K562 (cell line): ENCODE results near the gene SEZ6L. TPM values are rescaled to one million over a fixed set of nuclear protein-coding genes. Genes with fewer than 3 reads are reported as not detected.

ENCODE experiments used
- ATAC-seq: fragments of 200-7000 bp; cut with Tn5 transposase; 3 replicates; pipeline ENCODE4 v1.9.1; 2020; ENCODE audit warnings: moderate library complexity
- BruUV-seq: library from RNA; stranded (reverse); fragments of 400-500 nt; replicated peaks from 2 replicates; lab custom pipeline; 2021; lab: Mats Ljungman, UMichigan
- CTCF ChIA-PET: fragments of 300-600 bp; formaldehyde crosslinking; extraction: SDS; loops from one replicate; lab custom pipeline; 2021; ENCODE audit warnings: low intra/inter-chr PET ratio; lab: Yijun Ruan, JAX
- POLR2A ChIA-PET: fragments of 300-600, 350-650 bp; sonication (Branson Sonifier 250); formaldehyde crosslinking; extraction: SDS; loops from one replicate; lab custom pipeline; 2021; ENCODE audit warnings: antibody characterized with exemption, inconsistent platforms; lab: Yijun Ruan, JAX
- DNase-seq, 4 experiments: peaks; one replicate each; pipeline versions ENCODE4 v3.0.0 to v3.0.0-alpha.2; 2011 to 2018; ENCODE audit warnings: low spot score in 3 of 4, mixed read lengths in 3 of 4; ENCODE audit errors: extremely low read depth in 1 of 4
- FAIRE-seq: peaks from 2 replicates; lab custom pipeline; 2011; peaks lifted over from hg19 to GRCh38; lab: Jason Lieb, UNC
- H2AFZ ChIP-seq: 2 replicates; pipeline ENCODE4 v1.6.0; 2011; ENCODE audit warnings: low read depth, low read length, control low read depth, inconsistent platforms
- H3K27ac ChIP-seq: fragments of 200-600 bp; 3 replicates; pipeline ENCODE4 v1.8.0; 2011; ENCODE audit warnings: low read depth, mild to moderate bottlenecking, control low read depth, inconsistent platforms, low read length, moderate library complexity, mixed read lengths; ENCODE audit errors: extremely low read depth
- H3K27me3 ChIP-seq, 2 experiments: fragments of 300-600 bp in 1 of 2; 2 replicates in 1 of 2; 3 replicates in 1 of 2; pipeline versions ENCODE4 v1.6.0 to v1.8.0; 2011; ENCODE audit warnings: inconsistent platforms in 2 of 2, low read length in 2 of 2, mild to moderate bottlenecking in 1 of 2, mixed read lengths in 1 of 2, moderate library complexity in 1 of 2; ENCODE audit not compliant: control insufficient read depth in 2 of 2, insufficient read depth in 2 of 2
- H3K36me3 ChIP-seq: fragments of 300-600 bp; 3 replicates; pipeline ENCODE4 v1.8.0; 2011; ENCODE audit warnings: mild to moderate bottlenecking, low read length, inconsistent platforms; ENCODE audit not compliant: control insufficient read depth, insufficient read depth
- H3K4me1 ChIP-seq, 2 experiments: fragments of 200-600 bp in 1 of 2; replicated peaks in 1 of 2; 2 replicates in 1 of 2; 3 replicates in 1 of 2; pipeline versions ENCODE4 v1.5.1 to v1.8.0; 2011; ENCODE audit warnings: inconsistent platforms in 2 of 2, low read length in 2 of 2, mild to moderate bottlenecking in 1 of 2, mixed read lengths in 1 of 2, moderate library complexity in 1 of 2; ENCODE audit not compliant: control insufficient read depth in 2 of 2, insufficient read depth in 2 of 2
- H3K4me2 ChIP-seq: 2 replicates; pipeline ENCODE4 v1.6.1; 2011; ENCODE audit warnings: low read length, control low read depth, inconsistent platforms, mixed read lengths; ENCODE audit not compliant: insufficient read depth
- H3K4me3 ChIP-seq: fragments of 200-600 bp; sonication (generic), shearing (Covaris generic); 2 replicates; pipeline ENCODE4 v1.5.1; 2016; ENCODE audit warnings: control low read depth, inconsistent platforms
- H3K79me2 ChIP-seq: fragments of 200-600 bp; 3 replicates; pipeline ENCODE4 v1.8.0; 2011; ENCODE audit warnings: low read length, inconsistent platforms; ENCODE audit not compliant: control insufficient read depth, insufficient read depth
- H3K9ac ChIP-seq, 2 experiments: 2 replicates each; pipeline versions ENCODE4 v1.6.0 to v1.6.1; 2011; ENCODE audit warnings: low read depth in 2 of 2, low read length in 2 of 2, control low read depth in 1 of 2, inconsistent platforms in 1 of 2, mild to moderate bottlenecking in 1 of 2, mixed read lengths in 1 of 2; ENCODE audit not compliant: insufficient read depth in 1 of 2
- H3K9me1 ChIP-seq: one replicate; pipeline ENCODE4 v1.6.0; 2011; ENCODE audit warnings: inconsistent platforms, mild to moderate bottlenecking, low read length, moderate library complexity; ENCODE audit not compliant: control insufficient read depth, insufficient read depth
- H3K9me3 ChIP-seq: replicated peaks from 2 replicates; pipeline ENCODE4 v1.5.1; 2011; ENCODE audit warnings: low read depth, low read length, inconsistent platforms; ENCODE audit not compliant: control insufficient read depth, insufficient read depth
- H4K20me1 ChIP-seq: replicated peaks from 2 replicates; pipeline ENCODE4 v1.6.1; 2011; ENCODE audit warnings: low read length, inconsistent platforms, mixed read lengths; ENCODE audit not compliant: control insufficient read depth, insufficient read depth
- BDP1 ChIP-seq: IDR thresholded peaks from 3 replicates; pipeline ENCODE4 v1.6.1; 2011; ENCODE audit not compliant: insufficient read length, insufficient read depth
- CTCF ChIP-seq, 3 experiments: IDR thresholded peaks in 2 of 3; conservative IDR thresholded peaks in 1 of 3; 2 replicates each; pipeline ENCODE4 v1.5.1; 2011 to 2012; ENCODE audit warnings: low read length in 3 of 3, mild to moderate bottlenecking in 3 of 3, control low read depth in 2 of 3, improper control_type of control experiment in 1 of 3, inconsistent platforms in 1 of 3, low read depth in 1 of 3, mixed read lengths in 1 of 3, moderate library complexity in 1 of 3; ENCODE audit not compliant: insufficient read depth in 2 of 3
- MECOM ChIP-seq: fragments of 250-450 bp; sonication (Bioruptor Pico); IDR thresholded peaks from 2 replicates; pipeline ENCODE4 v1.8.0; 2022; ENCODE audit warnings: inconsistent platforms
- NR2C2 ChIP-seq, 2 experiments: fragments of 200-800 bp in 1 of 2; sonication (Bioruptor generic) in 1 of 2; sonication (generic) in 1 of 2; formaldehyde crosslinking in 1 of 2; IDR thresholded peaks; 2 replicates each; pipeline versions ENCODE4 v1.6.1 to v1.8.0; 2016 to 2022; ENCODE audit warnings: mild to moderate bottlenecking in 1 of 2, missing compliant biosample characterization in 1 of 2, missing genetic modification characterization in 1 of 2, missing genetic modification reagents in 1 of 2
- THAP12 ChIP-seq: fragments of 250-450 bp; sonication (Bioruptor Pico); IDR thresholded peaks from 2 replicates; pipeline ENCODE4 v1.9.0; 2021; ENCODE audit warnings: mild to moderate bottlenecking, inconsistent platforms
- XRCC5 ChIP-seq: fragments of 200-400 bp; formaldehyde crosslinking; IDR thresholded peaks from 2 replicates; pipeline ENCODE4 v1.6.1; 2017; ENCODE audit warnings: low read depth, mild to moderate bottlenecking, low read length
- ZNF785 ChIP-seq: fragments of 250-450 bp; sonication (Bioruptor Pico); IDR thresholded peaks from 2 replicates; pipeline ENCODE4 v1.4.0; 2020; ENCODE audit warnings: mild to moderate bottlenecking
- WGBS: fragments of 100-300 bp; shearing (Covaris generic); methylation state at CpG from one replicate; pipeline ENCODE4 v1.1.6; 2016; ENCODE audit warnings: low coverage, mixed read lengths; ENCODE audit not compliant: insufficient coverage; ENCODE audit errors: missing lambda C conversion rate; 5-methylcytosine and 5-hydroxymethylcytosine counted together
- in situ Hi-C: fragments of 300-500 bp; cut with MboI; formaldehyde crosslinking; loops from 4 replicates; pipeline ENCODE4 v1.15.0; 2018; ENCODE audit warnings: inconsistent platforms, mixed read lengths
- intact Hi-C: fragments of 100-400 bp; cut with micrococcal nuclease; formaldehyde crosslinking; loops from 2 replicates; pipeline ENCODE4 v1.14.2; 2022
- polyA plus RNA-seq, 8 experiments: library from polyadenylated mRNA; depleted of rRNA in 4 of 8; stranded (reverse) in 5 of 8; unstranded in 3 of 8; fragments of >200 nt; fragmentation: Nextera tagmentation in 2 of 8; fragmentation: Illumina TruSeq in 1 of 8; extraction: Ambion mirVana in 2 of 8; extraction: Trizol in 1 of 8; gene quantifications; 2 replicates each; pipeline versions ENCODE4 v1.2.1 to v1.2.3, GENCODE V29; 2011 to 2014; ENCODE audit warnings: inconsistent platforms in 1 of 8, missing spikeins in 1 of 8
- total RNA-seq, 7 experiments: library from RNA; depleted of rRNA in 6 of 7; stranded (reverse); fragments of >200 nt in 6 of 7; fragmentation: Illumina TruSeq in 2 of 7; extraction: Trizol in 2 of 7; gene quantifications; 2 replicates each; pipeline versions ENCODE4 v1.2.1 to v1.2.3, GENCODE V29; 2011 to 2021; ENCODE audit warnings: low replicate concordance in 1 of 7
- TF ChIP-seq, protein P1 (sequence below): fragments of 250-450 bp; sonication (Bioruptor Pico); IDR thresholded peaks from 2 replicates; pipeline ENCODE4 v1.5.0; 2020; ENCODE audit warnings: mild to moderate bottlenecking
- TF ChIP-seq, protein P2 (sequence below): fragments of 250-450 bp; sonication (Bioruptor Pico); IDR thresholded peaks from 2 replicates; pipeline ENCODE4 v1.4.0; 2020

SEZ6L gene
- total and polyA plus RNA-seq, 9 of the 15 experiments (the other 6 are each of a cell fraction or from before 2014, with no cell fraction given), result not detected

DNA sequence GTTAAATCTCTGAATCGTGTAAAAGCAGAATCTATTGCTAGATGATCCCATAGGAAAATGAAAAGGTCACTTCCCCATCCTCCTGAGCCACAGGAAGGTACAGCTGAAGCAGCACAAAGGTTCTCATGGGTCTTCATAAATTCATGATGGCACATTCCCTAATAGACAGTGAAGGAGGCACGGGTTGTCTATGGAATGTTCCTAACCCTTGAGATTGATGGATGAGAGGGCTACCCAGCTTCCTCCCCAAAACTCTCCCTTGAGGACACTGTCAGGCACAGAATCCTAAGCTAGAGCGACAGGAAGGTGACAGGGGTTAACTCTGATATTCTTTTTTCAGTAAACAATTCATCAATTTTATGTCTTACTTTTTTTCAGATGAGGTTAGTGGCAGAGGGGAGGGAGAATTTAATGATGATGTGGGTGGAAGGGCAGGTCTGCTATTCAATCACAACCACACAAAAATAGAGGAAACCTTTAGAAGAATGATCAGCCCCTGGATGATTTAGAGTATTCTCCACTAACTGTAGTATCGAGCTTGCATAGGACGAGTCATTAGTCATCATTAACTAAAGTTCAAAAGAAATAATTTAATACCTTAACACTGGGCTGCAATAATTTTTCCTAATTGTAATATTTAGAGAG, 33.1 kb downstream of the SEZ6L start:
- H3K9me3 ChIP-seq, result no peaks in the 10 kb centered on the region
- H2AFZ ChIP-seq, result no peak overlapping the region
- in situ Hi-C loops, result no loop called here
- H3K4me3 ChIP-seq, result no peak overlapping the region
- H3K36me3 ChIP-seq, result no peaks in the 10 kb centered on the region
- H3K9me1 ChIP-seq, result no peaks in the 10 kb centered on the region
- DNase-seq, result no peak
- H3K79me2 ChIP-seq, result no peaks in the 10 kb centered on the region
- no peak overlapping the region for H3K4me2 ChIP-seq
- H4K20me1 ChIP-seq, result no peaks in the 10 kb centered on the region
- H3K9ac ChIP-seq, result no peak overlapping the region
- intact Hi-C loops, result no loop called here
- BruUV-seq, result no TSS peak
- H3K27me3 ChIP-seq, result no peaks in the 10 kb centered on the region
- H3K27ac ChIP-seq, result no peak overlapping the region
- CTCF ChIA-PET, result no interaction called here
- no peaks in the 10 kb centered on the region for H3K4me1 ChIP-seq
- ATAC-seq, result no peak
- no peak for FAIRE-seq
- WGBS, result 0% methylated on average over 4 of the region's 5 CpGs
- POLR2A ChIA-PET, result interaction anchor here (0.6 to 1.0 kb wide), 2 partner anchors 10 to 148 kb away, joined by 3 read pairs; no protein-coding TSS in a partner anchor
- TF ChIP-seq, protein P1, sequence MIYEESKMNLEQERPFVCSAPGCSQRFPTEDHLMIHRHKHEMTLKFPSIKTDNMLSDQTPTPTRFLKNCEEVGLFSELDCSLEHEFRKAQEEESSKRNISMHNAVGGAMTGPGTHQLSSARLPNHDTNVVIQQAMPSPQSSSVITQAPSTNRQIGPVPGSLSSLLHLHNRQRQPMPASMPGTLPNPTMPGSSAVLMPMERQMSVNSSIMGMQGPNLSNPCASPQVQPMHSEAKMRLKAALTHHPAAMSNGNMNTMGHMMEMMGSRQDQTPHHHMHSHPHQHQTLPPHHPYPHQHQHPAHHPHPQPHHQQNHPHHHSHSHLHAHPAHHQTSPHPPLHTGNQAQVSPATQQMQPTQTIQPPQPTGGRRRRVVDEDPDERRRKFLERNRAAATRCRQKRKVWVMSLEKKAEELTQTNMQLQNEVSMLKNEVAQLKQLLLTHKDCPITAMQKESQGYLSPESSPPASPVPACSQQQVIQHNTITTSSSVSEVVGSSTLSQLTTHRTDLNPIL (CRISPR knock-in tag), result no peak
- TF ChIP-seq THAP12 (CRISPR knock-in tag), result no peak
- no peak for TF ChIP-seq NR2C2 (CRISPR knock-in tag; IDR thresholded peaks at IDR 0.05)
- TF ChIP-seq NR2C2 (tag; IDR thresholded peaks at IDR 0.05), result no peak
- TF ChIP-seq MECOM (CRISPR knock-in tag), result no peak
- TF ChIP-seq CTCF (IDR thresholded peaks at IDR 0.05 in 2 of 3, conservative IDR thresholded peaks at IDR 0.05 in 1 of 3; ENCODE audit: insufficient read depth in 2 of 3, low read depth in 1 of 3, low read length in 3 of 3), result no peak
- TF ChIP-seq, protein P2, sequence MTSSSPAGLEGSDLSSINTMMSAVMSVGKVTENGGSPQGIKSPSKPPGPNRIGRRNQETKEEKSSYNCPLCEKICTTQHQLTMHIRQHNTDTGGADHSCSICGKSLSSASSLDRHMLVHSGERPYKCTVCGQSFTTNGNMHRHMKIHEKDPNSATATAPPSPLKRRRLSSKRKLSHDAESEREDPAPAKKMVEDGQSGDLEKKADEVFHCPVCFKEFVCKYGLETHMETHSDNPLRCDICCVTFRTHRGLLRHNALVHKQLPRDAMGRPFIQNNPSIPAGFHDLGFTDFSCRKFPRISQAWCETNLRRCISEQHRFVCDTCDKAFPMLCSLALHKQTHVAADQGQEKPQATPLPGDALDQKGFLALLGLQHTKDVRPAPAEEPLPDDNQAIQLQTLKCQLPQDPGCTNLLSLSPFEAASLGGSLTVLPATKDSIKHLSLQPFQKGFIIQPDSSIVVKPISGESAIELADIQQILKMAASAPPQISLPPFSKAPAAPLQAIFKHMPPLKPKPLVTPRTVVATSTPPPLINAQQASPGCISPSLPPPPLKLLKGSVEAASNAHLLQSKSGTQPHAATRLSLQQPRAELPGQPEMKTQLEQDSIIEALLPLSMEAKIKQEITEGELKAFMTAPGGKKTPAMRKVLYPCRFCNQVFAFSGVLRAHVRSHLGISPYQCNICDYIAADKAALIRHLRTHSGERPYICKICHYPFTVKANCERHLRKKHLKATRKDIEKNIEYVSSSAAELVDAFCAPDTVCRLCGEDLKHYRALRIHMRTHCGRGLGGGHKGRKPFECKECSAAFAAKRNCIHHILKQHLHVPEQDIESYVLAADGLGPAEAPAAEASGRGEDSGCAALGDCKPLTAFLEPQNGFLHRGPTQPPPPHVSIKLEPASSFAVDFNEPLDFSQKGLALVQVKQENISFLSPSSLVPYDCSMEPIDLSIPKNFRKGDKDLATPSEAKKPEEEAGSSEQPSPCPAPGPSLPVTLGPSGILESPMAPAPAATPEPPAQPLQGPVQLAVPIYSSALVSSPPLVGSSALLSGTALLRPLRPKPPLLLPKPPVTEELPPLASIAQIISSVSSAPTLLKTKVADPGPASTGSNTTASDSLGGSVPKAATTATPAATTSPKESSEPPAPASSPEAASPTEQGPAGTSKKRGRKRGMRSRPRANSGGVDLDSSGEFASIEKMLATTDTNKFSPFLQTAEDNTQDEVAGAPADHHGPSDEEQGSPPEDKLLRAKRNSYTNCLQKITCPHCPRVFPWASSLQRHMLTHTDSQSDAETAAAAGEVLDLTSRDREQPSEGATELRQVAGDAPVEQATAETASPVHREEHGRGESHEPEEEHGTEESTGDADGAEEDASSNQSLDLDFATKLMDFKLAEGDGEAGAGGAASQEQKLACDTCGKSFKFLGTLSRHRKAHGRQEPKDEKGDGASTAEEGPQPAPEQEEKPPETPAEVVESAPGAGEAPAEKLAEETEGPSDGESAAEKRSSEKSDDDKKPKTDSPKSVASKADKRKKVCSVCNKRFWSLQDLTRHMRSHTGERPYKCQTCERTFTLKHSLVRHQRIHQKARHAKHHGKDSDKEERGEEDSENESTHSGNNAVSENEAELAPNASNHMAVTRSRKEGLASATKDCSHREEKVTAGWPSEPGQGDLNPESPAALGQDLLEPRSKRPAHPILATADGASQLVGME (CRISPR knock-in tag), result no peak
- no peak for TF ChIP-seq ZNF785 (CRISPR knock-in tag)
- no peak for TF ChIP-seq XRCC5
- no peak for TF ChIP-seq BDP1
